HS-27A (cell line): ENCODE data around the gene GATAD2A.
"Not testable (repeated sequence)": the region's sequence is repeated elsewhere in the genome, so short reads cannot be mapped to it uniquely, and the experiment has no call there.

Experiments
- DNase-seq: peaks from one replicate; pipeline ENCODE4 v3.0.0-alpha.2; 2012; ENCODE audit warnings: low read depth, missing footprints

GATAD2A gene, protein sequence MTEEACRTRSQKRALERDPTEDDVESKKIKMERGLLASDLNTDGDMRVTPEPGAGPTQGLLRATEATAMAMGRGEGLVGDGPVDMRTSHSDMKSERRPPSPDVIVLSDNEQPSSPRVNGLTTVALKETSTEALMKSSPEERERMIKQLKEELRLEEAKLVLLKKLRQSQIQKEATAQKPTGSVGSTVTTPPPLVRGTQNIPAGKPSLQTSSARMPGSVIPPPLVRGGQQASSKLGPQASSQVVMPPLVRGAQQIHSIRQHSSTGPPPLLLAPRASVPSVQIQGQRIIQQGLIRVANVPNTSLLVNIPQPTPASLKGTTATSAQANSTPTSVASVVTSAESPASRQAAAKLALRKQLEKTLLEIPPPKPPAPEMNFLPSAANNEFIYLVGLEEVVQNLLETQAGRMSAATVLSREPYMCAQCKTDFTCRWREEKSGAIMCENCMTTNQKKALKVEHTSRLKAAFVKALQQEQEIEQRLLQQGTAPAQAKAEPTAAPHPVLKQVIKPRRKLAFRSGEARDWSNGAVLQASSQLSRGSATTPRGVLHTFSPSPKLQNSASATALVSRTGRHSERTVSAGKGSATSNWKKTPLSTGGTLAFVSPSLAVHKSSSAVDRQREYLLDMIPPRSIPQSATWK

DNA sequence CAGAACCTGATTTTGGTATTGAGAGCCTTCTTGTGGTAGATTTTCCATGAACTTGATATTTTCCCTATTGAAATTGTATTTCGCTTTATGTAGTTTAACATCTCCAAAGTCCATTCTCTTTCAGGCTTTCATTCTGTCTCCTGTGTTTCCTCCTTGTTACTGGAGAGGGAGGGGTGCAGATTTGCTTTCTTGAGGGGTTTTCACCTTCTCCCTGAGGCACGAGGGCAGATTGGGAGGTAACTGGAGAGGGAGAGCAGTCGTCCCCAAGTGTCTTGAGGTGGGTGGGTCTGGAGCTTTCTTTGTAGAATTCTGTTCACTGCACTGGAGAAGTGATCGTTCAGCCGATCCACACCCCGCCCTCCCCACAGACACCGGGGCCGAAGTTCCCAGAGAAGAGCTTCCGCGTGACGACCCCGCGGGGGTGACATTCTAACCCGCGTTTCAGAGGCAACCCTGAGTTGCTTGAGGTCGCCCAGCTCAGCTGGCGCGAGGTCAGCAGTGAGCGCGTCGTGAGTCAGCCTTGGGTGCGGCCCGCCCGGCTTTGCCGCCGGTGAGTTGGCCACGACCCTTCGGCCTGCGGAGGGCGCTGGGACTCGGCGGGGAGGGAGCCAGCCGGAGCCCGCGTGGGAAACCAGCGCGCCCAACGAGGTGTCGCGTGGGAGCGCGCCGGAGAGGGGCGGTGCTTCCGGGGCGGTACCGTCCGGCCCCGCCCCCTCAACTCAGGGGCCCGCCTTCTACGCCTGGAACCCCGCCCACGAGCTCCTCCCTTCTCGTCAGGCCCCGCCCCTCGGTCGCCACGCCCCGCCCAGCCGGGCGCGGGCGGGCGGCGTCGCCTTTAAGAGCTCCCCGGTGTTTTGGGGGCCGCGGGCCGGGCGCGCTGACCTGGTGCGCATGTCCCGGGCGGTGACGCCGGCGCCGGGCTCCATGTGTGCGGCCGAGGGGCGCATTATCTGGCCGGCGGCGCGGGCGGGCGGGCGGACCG is at the start of gene GATAD2A:
TSS of gene GATAD2A (plus strand) at position 797 of the 982 bp plus-strand sequence. CDS start 59,671 bp downstream, outside the sequence.
- DNase-seq: peak; percentile 77

DNA sequence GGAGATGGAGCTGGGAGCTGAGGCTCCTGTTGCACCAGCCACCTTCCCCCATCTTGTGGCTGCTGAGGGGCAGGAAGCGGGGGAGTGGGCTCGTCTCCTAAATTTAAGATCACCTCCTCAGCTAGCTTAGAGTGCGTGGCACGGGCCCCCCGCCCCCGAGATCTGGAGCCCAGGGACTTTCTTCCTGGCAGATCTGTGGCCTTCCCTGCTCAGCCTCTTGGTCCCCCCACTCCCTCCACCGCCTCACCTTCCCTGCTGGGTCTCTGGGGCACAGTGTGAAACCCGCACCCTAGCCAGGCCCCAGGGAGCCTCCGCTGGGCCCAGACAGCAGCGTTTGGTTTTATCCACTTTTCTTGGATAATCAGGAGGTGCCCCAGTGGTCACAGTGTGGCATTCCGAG is 49.0 kb upstream of the GATAD2A start:
- no peak for DNase-seq

DNA sequence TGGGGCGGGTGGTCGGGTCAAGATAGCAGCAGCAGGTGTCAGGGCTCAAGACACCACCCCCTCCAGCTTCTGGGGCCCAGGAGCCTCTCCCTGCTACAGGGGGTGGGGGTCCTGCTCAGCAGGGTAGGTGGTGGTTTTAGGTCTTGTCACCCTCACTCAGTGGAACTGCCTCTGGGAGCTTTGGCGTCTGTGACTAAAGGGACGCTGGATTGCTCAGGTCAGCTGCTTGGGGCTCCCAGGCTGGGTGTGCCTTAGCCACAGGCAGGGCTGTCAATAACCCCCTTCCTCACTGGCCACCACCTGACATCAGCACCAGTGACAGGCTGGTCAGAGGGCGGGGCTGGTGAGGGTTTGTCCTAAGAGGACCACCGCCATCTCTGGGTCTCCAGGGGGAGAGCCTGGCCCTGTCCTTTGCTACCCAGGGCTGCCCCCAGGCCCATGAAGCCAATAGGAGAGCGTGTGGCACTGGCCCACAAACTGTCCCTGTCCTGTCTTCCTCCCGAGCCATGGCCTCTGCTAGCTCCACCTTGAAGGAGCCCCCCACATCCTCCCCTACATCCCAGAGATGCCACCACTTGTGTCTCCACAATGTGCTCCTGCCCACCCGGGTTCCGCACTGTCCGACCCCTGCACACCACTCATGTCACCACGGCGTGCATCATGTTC is 48.4 kb upstream of the GATAD2A start:
- no peak for DNase-seq

DNA sequence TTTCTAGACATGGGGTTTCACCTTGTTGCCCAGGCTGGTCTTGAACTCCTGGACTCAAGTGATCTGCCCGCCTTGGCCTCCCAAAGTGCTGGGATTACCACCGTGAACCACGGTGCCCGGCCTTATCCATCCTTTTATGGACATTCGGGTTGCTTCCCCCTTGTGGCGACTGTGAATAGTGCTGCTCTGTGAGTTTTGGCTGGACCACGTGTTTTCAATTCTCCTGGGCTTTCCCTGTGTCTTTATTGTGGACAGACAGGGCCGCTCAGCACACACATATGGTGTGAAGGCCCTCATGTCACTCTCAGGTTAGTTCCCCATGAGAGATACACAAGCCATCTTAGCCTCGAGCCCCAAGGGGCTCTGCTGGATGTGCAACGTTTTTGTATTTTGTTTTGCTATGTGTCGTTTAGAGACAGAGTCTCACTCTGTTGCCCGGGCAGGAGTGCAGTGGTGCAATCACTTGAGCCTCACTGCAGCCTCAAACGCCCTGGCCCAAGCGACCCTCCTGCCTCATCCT is 44.3 kb upstream of the GATAD2A start:
- DNase-seq: peak; percentile 64

DNA sequence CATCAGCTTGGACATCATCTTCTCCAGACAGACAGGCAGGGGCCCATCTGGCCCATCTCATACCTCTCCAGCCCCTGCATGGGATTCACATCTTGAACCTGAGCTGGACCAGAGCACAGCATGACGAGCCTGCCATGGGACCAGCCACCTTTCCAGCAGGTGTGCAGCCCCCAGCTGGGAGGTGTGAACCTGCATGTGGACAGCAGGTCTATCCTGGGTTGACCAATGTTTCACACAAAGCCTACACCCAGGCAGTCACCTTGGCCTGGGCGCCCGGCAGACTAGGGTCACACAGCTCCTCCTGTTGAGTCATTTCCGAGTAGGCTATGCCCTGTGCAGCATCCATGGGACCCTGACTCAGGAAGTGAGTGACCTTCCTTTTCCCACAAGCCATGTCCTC is 43.4 kb upstream of the GATAD2A start:
- DNase-seq: no peak

DNA sequence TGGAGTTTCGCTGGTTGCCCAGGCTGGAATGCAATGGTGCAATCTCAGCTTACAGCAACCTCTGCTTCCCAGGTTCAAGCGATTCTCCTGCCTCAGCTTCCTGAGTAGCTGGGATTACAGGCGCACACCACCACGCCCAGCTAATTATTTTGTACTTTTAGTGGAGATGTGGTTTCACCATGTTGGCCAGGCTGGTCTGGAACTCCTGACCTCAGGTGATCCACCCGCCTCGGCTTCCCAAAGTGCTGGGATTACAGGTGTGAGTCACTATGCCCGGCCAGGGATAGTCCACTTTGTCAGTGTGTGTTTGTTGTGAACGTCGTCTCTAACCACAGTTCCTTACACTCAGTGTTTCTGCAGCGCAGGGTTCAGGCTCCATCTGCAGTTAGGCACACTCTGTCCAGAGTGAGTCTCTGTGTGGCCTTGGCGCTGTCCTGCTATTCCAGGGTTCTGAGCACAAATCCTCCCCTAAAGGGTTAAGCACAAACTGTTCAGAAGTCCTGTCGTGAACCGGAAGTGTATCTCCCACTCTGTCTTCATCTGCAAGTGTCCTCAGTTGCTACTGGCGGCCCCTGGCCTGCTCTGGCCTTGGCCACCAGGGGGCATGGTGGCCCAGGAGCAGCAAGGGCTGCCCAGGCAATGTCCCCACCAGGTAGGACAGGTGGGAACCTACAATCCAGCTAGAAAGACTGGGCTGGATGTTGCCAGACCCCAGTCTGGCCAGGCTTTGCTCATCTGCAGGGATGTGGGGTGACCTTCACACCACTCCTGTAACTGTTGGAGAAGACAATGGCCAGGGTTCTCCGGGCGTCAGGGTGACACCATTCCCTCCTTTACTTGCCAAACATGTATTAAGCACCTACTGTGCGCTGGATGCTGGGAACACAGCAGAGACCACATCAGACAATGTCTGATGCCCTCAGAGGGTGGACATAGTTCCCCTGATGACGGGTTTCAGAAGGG is 38.8 kb upstream of the GATAD2A start:
- no peak for DNase-seq

DNA sequence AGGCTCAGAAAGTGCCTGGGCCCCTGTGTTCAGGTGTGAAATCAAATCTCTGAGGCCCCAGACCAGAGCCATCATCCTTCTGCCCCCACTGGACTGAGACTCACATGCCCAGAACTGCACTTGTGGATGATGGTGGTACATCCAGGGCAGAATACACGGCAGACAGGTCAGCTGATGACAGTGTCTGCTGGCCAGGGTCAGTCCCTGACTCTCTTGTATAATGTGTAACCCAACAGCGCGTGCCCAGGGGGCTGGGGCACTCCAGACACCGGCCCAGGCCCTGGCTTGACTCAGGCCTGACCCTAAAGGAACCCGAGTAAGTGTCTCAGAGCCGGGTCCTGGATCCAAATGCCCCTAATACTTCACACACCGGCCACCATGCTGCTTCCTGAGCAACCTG is 37.4 kb upstream of the GATAD2A start:
- no peak for DNase-seq

DNA sequence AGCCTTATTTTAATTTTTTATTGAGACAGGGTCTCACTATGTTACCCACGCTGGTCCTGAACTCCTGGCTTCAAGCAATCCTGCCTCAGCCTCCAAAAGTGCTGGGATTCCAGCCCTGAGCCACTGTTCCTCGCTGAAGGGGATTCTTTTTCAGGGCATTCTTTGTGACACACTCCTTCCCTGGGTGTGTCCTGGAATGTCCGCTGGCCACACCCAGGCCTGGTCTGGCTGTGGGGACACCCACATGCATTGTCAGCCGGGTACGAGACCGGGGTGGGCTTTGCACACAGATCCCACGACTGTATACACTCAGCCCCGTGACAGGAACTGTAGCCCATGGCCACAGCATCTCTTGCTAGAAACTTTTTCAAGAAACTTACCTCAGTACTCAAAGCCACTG is 34.4 kb upstream of the GATAD2A start:
- peak; percentile 41 for DNase-seq

DNA sequence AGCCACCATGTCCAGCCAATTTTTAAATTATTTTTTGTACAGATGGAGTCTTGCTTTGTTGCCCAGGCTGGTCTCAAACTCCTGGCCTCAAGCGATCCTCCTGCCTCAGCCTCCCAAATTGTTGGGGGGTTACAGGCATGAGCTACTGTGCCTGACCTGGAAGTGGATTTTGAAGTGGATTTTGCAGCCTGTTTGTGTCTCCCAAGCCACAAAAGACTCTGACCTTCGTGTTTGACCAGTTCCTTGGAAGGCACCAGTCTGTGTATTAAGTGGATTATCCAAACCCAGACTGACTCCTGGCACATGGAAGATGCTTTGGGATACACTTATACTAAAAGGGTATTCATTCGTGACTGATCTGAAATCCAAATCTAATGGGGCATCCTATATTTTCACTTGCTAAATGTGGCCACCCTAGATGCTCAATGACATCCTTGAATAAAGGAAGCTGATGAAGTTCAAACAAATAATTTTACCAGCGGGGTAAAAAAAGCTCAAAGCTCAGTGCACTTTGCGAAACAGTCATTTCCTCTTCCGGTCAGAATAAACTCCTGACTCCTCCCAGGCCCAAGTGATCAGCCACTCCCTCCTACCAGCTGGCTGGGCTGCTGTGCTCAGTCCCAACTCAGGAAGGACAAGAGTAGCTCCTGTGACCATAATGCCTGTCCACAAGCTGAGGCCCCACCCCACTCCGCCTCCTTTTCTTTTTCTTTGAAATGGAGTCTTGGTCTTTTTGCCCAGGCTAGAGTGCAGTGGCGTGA is 32.6 kb upstream of the GATAD2A start:
- no peak for DNase-seq

DNA sequence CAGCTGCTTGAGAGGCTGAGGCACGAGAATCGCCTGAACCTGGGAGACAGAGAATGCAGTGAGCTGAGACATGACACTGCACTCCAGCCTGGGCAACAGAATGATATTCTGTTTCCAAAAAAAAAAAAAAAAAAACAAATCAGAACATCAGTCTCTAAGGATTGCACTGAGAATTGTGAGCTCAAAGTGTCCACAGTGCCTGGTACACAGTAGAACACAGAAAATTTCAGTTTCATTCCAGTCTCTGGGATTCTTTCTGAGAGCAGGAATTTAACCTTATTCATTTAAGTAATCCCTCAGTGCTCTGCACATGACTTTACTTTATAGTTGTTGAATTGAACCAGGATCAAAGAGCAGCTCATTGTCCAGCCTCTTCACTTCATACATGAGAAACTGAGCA is 25.9 kb upstream of the GATAD2A start:
- no peak for DNase-seq

DNA sequence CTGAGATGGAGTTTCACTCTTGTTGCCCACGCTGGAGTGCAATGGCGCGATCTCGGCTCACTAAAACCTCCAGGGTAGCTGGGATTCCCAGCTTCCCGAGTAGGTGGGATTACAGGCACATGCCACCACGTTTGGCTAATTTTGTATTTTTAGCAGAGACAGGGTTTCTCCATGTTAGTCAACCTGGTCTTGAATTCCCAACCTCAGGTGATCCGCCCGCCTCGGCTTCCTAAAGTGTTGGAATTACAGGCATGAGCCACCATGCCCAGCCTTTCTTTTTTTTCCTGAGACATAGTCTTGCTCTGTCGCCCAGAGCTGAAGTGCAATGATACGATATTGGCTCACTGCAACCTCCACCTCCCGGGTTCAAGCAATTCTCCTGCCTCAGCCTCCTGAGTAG is 25.2 kb upstream of the GATAD2A start:
- DNase-seq: not testable (repeated sequence)

DNA sequence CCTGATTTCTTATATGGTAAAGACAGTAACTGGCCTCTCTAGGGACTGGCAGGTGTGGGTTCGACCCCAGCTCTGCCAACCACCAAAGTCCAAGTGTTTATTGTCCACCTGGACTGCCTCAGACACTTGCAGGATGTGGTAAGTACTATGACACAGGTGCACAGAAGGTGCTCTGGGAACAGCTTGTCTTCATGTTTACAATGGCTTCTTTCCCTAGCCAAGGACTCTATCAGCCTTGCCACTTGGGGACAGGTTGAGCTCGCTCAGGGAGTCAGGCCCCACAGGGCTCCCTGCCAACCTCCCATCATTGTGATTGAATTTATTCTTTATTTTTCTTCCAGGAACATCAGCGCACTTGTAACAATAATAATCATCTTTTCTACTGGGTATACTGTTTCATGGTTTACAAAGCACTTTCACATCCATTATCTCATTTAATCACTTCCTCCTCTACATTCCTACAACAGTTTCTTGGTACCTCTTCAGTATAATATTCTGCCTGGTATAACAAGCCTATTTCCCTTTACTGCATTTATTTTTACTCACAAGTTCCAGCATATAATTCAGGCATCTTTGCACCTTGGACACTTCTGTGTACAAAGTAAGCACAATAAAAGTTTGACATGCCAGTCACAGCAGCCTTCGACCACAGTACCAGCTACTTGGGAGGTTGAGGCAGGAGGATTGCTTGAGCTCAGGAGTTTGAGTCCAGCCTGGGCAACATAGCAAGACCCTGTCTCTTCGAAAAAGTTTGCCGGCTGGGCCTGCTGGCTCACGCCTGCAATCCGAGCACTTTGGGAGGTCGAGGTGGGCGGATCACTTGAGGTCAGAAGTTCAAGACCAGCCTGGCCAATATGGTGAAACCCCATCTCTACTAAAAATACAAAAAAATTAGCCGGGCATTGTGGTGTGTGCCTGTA is 24.2 kb upstream of the GATAD2A start:
- DNase-seq: no peak

DNA sequence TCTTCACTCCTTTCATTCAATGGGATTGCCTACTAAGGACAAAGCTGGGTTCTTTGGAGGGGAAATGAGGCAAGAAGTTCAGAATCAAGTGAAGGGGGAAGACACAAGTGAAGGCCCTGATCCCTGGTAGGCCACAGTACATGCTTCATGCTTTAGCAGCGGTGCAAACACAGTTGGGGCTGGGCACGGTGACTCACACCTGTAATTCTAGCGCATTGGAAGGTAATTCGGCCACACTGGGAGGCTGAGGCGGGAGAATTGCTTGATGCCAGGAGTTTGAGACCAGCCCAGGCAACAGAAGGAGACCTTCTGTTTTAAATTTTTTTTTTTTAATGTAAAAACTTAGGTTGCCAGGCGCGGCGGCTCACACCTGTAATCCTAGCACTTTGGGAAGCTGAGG is 23.4 kb upstream of the GATAD2A start:
- DNase-seq: no peak

DNA sequence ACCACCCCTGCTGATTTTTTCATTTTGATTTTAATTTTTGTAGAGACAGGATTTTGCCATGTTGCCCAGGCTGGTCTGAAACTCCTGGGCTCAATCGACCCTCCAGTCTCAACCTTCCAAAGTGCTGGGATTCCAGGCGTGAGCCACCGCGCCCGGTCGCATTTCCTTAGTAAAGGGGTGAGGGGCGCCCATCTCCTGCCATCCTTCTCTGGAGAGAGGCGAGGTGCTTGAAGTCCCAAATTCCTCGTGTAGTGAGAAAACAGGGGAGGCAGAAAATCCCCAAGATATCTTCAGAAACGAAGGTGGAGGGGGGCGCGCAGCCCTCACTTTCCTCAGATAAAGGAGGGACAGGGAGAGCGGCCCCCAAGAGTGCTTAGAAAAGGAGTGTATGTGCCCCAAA is 21.0 kb upstream of the GATAD2A start:
- DNase-seq: no peak

DNA sequence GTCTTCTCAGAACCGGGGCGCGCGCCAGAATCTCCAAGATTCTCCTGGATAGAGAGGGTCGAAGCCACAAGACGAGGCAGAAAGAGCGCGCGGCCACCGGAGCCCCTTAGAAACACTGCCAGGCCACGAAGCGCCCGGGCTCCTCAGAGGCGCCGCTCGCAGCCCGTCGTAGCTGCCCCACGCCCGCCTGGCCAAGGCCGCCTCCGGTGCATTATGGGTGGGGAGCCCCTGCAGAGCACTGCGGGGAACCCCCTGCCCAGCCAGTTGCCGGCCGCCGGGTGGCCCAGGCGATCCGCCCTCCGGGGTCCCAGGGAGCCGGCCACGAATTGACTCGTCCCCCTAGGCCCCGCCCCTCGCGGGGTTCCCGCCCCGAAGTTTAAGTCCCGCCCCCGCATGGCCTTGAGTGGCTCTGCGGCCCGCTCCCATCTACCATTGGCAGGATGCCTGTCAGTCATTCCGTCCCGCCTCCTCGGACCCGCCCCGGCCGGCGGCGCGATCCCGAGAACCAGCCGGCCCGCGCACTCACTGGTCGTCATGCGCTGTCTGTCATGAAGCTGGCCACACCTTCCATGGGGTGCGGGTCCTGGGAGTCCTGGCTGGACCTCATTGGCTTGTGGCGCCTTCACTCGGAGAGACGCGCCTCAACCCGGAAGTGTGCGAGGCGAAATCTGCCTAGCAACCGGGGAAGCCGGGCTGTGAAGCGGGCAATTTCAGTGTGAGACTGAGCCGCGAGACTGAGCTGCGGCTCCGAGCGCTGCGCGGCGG is 20.2 kb upstream of the GATAD2A start:
- peak; percentile 96 for DNase-seq

DNA sequence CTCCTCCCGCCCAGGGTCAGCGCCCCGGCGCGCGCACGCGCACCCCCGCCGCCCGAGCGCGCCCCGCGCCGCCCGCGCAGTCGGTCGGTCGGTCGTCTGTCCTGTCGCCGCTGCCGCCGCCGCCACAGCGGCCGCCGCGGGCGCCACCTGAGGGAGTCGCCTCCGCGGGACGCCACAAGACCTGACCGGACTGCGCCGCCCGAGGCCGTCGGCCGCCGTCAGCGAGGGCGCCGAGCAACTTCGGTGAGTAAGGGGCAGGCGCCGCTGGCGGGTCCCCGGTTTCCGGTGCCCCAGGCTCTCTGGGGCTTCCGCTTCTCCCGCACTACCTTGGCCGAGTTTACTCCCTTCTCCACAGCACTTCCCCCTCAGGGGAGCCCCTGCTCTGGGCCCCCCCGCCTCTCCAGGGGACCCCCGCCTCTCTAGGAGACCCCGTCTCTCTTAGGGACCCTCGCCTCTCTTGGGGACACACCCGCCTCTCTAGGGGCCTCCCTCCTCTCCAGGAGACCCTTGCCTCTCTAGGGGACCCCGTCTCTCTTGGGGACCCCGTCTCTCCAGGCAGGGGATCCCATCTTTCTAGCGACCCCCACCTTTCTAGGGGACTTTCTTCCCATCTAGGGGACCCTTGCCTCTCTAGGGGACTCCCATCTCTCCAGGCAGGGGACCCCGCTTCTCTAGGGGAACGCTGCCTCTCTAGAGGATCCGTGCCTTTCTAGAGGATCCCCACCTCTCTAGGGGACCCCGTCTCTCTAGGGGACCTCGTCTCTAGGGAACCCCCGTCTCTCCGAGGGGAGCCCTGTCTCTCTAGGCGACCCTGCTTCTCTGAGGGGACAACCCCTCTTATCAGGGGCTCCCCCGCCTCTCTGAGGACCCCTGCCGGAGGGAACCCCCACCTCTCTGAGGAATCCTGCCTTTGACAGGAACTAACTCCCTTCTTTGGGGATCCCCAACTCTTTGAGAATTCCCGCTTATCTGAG is 19.3 kb upstream of the GATAD2A start:
- no peak for DNase-seq

DNA sequence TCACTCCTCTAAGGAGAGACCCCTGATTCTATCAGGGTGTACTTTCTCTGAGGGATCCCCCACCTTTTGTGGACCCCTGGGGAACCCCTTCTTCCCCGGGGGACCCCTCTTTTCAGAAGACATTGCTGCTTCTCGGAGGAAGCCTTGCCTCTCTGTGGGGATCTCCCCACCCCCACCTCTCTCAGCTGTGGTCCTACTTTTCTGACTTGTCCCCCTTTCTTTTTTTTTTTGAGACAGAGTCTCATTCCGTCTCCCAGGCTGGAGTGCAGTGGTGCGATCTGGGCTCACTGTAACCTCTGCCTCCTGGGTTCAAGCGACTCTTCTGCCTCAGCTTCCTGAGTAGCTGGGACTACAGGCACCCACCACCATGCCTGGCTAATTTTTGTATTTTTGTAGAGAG is 18.4 kb upstream of the GATAD2A start:
- no peak for DNase-seq
